Brain microvascular endothelial cell (primary cell): Measurements from ENCODE around the gene GRID1.
"Not testable (repeated sequence)": the region's sequence is repeated elsewhere in the genome, so short reads cannot be mapped to it uniquely, and the experiment has no call there.

Experiments used
- DNase-seq: peaks from one replicate; pipeline ENCODE4 v3.0.0-alpha.2; 2020
- H3K27ac ChIP-seq: fragments of 250-450 bp; sonication (Bioruptor Pico); 2 replicates; pipeline ENCODE4 v1.5.1; 2020; ENCODE audit warnings: mild to moderate bottlenecking, moderate library complexity
- H3K27me3 ChIP-seq: fragments of 250-450 bp; sonication (Bioruptor Pico); replicated peaks from 2 replicates; pipeline ENCODE4 v1.5.1; 2020; ENCODE audit warnings: mild to moderate bottlenecking
- H3K36me3 ChIP-seq: fragments of 250-450 bp; sonication (Bioruptor Pico); replicated peaks from 2 replicates; pipeline ENCODE4 v1.5.1; 2020; ENCODE audit warnings: mild to moderate bottlenecking
- H3K4me3 ChIP-seq: 2 replicates; pipeline ENCODE4 v1.5.1; 2011; ENCODE audit warnings: low read depth, mild to moderate bottlenecking, control low read depth, low read length, moderate library complexity
- CTCF ChIP-seq: IDR thresholded peaks from 2 replicates; pipeline ENCODE4 v1.5.1; 2011; ENCODE audit warnings: low read depth, mild to moderate bottlenecking, moderate library complexity, low read length, control low read depth, inconsistent platforms; ENCODE audit errors: missing control alignments
- in situ Hi-C: cut with HindIII; loops from 2 replicates; pipeline ENCODE4 v1.10.0; 2017; ENCODE audit warnings: low sequenced_read_pairs, low pct_ligation_motif_present

GRID1 gene

GRCh38 chr10:86177537-86178155 lies 188.9 kb downstream of the GRID1 start:
- no peak for DNase-seq
- no peaks in the 10 kb centered on the region for H3K27me3 ChIP-seq
- H3K27ac ChIP-seq: no peak overlapping the region
- H3K36me3 ChIP-seq: no peaks in the 10 kb centered on the region
- in situ Hi-C loops: no loop called here
- no peak for TF ChIP-seq CTCF
- no peak overlapping the region for H3K4me3 ChIP-seq

- Histone ChIP-seq H3K4me3 (no peak overlapping the region), H3K27ac (no peak overlapping the region), H3K36me3 (no peaks in the 10 kb centered on the region), H3K27me3 (no peaks in the 10 kb centered on the region)
- no peak for TF ChIP-seq CTCF
- in situ Hi-C loops: no loop called here
- no peak for DNase-seq
Observed at GRCh38 chr10:86176850-86177536, 189.6 kb downstream of the GRID1 start.

GRCh38 chr10:86175476-86175875 lies 191.1 kb downstream of the GRID1 start:
- H3K36me3 ChIP-seq, DNase-seq, in situ Hi-C loops, H3K27me3 ChIP-seq, H3K27ac ChIP-seq, H3K4me3 ChIP-seq: not testable (repeated sequence)

GRCh38 chr10:86172301-86172700 lies 194.3 kb downstream of the GRID1 start:
- Histone ChIP-seq H3K27ac (no peak overlapping the region), H3K4me3 (no peak overlapping the region), H3K36me3 (no peaks in the 10 kb centered on the region), H3K27me3 (no peaks in the 10 kb centered on the region)
- DNase-seq: no peak
- in situ Hi-C loops: no loop called here
- TF ChIP-seq CTCF: no peak

GRCh38 chr10:86170255-86171108 lies 196.1 kb downstream of the GRID1 start:
- no peak overlapping the region for H3K4me3 ChIP-seq
- no peak for TF ChIP-seq CTCF
- no peak for DNase-seq

More at GRCh38 chr10:86170255-86171108, 196.1 kb downstream of the GRID1 start:
- H3K27ac ChIP-seq: no peak overlapping the region
- in situ Hi-C loops: no loop called here
- no peaks in the 10 kb centered on the region for H3K36me3 ChIP-seq
- no peaks in the 10 kb centered on the region for H3K27me3 ChIP-seq
